K562 treated with DMSO at 1 percent for 12 hours (cell line): ENCODE data around the gene SRXN1. TPM values are rescaled to one million over a fixed set of nuclear protein-coding genes. Genes with fewer than 3 reads are reported as not detected.

Experiments used
- total RNA-seq: library from RNA; unstranded; fragments of 300-600 nt; gene quantifications from 2 replicates; pipeline ENCODE4 v1.2.3, GENCODE V29; 2022; ENCODE audit not compliant: insufficient read depth

The SRXN1 gene
- total RNA-seq = 11.7 and 15.1 TPM in 2 replicates

DNA sequence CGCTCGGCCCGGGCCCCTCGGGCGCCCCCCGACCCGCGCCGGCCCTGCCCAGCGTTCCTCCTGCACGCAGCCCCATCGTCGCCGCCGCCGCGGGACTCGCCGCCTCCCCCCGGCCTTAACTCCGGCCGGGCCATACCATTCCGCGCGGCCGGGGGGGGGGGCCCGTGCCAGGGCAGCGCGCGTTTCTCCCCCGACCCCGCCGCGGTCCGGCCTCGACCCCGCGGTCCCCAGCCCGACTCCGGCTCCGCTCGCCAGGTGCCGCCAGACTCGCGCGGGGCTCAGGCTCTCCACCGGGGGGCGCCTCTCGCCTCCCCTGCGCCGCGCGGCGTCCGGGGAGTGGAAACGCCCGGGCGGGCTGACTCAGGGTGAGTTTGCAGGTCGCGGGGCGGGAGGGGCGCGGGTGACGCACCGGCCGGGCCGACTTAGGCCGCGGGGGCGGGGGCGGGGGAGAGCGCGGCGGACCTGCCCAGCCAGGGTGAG lies at the start of gene SRXN1:
SRXN1 (minus strand) TSS at position 91 of the 480 bp plus-strand sequence; CDS start at position 76, 15 bp downstream.

DNA sequence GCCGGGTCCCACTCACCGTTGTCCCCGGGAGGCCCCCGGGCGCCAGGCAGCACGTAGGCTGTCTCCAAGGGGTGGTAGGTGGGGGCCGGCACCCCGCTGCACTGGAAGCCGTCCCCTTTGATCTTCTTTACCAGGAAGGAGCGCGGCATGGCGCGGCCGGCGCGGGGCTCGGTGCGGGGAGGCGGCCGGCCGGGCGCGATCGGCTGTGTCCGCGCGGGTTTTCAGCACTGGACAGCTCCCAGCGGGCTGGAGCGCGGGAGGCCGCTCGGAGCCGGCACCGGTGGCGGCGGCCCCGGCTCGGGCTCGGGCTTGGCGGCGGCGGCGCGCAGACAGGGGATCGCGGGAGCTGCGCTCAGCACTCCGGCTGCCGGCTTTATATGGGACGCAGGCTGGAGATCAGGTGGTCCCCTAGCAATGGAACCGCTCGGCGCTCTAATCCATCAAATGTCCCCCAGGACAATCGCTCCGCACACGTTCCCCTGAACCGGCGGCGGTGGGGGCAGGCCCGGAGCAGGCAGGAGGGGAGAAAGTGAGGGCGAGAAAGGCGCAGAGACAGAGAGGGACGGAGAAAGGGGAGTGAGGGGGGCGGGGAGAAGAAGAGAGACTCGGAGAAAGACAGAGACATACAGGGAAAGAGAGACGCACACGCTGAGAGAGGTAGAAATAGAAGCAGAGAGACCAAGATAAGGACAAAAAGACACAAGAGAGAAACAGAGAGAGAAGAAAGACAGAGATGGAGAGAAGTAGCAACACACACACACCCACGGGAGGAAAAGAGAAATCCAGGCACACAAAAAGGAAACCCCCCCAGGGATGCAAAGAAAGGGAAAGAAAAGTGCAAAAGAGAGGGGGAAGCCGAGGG lies 22.7 kb upstream of the SRXN1 start, which contains the start of gene SCRT2:
SCRT2 (minus strand) TSS at position 350 of the 862 bp plus-strand sequence; CDS start at position 149, 201 bp downstream.

DNA sequence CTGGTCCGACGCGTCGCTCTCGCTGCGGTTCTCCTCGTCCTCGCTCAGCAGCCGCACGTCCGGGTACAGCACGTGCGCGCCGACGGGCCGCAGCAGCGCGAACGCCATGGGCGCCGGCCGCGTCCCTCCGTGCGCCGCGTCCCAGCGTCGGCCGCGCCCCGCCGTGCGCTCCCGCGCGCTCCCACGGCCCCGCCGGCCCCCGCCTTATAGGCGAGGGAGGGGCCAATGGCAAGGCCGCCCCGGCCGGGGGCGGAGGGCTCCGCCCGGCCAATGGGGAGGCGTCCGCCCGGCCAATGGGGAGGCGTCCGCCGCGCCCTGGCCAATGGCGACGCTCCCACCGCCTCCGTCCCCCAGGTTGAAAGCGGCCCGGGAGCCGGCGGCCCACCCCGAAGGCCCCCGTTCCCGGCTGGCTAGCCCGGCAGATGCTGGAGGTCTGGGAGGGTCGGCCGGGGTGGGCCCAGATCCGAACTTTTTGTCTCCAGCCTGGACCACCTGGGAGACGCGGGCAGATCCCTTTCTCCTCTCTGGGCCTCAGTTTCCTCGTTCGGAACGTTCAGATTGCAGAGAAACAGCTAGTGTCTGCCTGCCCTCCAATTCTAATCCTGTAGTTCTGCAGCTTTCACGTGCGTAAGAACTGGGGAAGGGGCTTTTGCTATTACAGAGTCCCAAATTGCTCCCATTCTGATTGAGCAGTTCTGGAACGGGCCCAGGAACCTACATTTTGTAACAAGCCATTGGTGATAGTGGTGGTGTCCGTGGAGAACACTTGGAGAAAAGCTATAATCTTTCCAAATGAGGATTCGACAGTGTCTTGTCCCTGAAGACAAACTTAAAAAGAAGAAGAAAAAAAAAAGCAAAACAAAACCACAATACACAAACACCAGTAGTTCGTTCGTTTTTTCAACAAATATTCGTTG lies 42.6 kb downstream of the SRXN1 start, which contains the start of gene TCF15:
TCF15 (minus strand) TSS at position 180 of the 917 bp plus-strand sequence; CDS start at position 108, 72 bp downstream.

Other genes starting within 250 kb of the SRXN1 start
- 108 and 114 TPM in 2 replicates for gene RBCK1, start 244.9 kb downstream of the SRXN1 start, total RNA-seq
- 13.4 and 28.3 TPM in 2 replicates for gene TBC1D20, start 190.7 kb downstream of the SRXN1 start, total RNA-seq
- gene CSNK2A1, start 109.4 kb downstream of the SRXN1 start, total RNA-seq = 31.5 and 74.5 TPM in 2 replicates
- gene TCF15, start 42.9 kb downstream of the SRXN1 start, total RNA-seq = 4.8 and 10.6 TPM in 2 replicates
- not detected in 2 replicates for gene SCRT2, start 22.6 kb upstream of the SRXN1 start, total RNA-seq
- gene SLC52A3, start 115.3 kb upstream of the SRXN1 start, total RNA-seq = 0.89 and 1.3 TPM in 2 replicates
- 20.1 and 23.4 TPM in 2 replicates for gene FAM110A, start 180.5 kb upstream of the SRXN1 start, total RNA-seq